H1 (cell line): ENCODE measurements around the gene REM2. TPM values are rescaled to one million over a fixed set of nuclear protein-coding genes. Genes with fewer than 3 reads are reported as not detected.
"Not testable (repeated sequence)": the region's sequence is repeated elsewhere in the genome, so short reads cannot be mapped to it uniquely, and the experiment has no call there.

ENCODE experiments used
- CTCF ChIA-PET: fragments of 300-600 bp; sonication (Branson Sonifier 250); formaldehyde crosslinking; loops from one replicate; lab custom pipeline; 2021; ENCODE audit not compliant: partially characterized antibody; lab: Charles Lee
- POLR2A ChIA-PET: fragments of 300-600 bp; sonication (Branson Sonifier 250); formaldehyde crosslinking; loops from one replicate; lab custom pipeline; 2021; ENCODE audit warnings: inconsistent platforms; ENCODE audit not compliant: partially characterized antibody; lab: Charles Lee
- DNase-seq, 2 experiments: peaks; one replicate each; pipeline versions ENCODE4 v3.0.0 to v3.0.0-alpha.2; 2010 to 2022; ENCODE audit warnings: low spot score in 2 of 2, low read depth in 1 of 2, mixed read lengths in 1 of 2
- FAIRE-seq: peaks from 2 replicates; lab custom pipeline; 2011; peaks lifted over from hg19 to GRCh38; lab: Jason Lieb, UNC
- H2AFZ ChIP-seq: 2 replicates; pipeline ENCODE4 v1.8.1; 2012; ENCODE audit warnings: low read length, inconsistent platforms
- H2AK5ac ChIP-seq: 2 replicates; pipeline ENCODE4 v1.6.1; 2013; ENCODE audit warnings: low read depth, low read length
- H2BK120ac ChIP-seq: replicated peaks from 2 replicates; pipeline ENCODE3; 2013; ENCODE audit warnings: low read depth, low read length, inconsistent platforms
- H2BK12ac ChIP-seq: 2 replicates; pipeline ENCODE4 v1.6.1; 2013; ENCODE audit warnings: low read depth, low read length
- H2BK15ac ChIP-seq: 2 replicates; pipeline ENCODE4 v1.6.1; 2013; ENCODE audit warnings: low read length
- H2BK20ac ChIP-seq: 2 replicates; pipeline ENCODE4 v1.6.1; 2013; ENCODE audit warnings: low read length
- H2BK5ac ChIP-seq: 2 replicates; pipeline ENCODE4 v1.6.1; 2013; ENCODE audit warnings: low read depth, low read length
- H3K14ac ChIP-seq: 2 replicates; pipeline ENCODE4 v1.6.1; 2013; ENCODE audit warnings: inconsistent platforms; ENCODE audit not compliant: insufficient read length
- H3K18ac ChIP-seq: 2 replicates; pipeline ENCODE4 v1.6.1; 2013; ENCODE audit warnings: low read length; ENCODE audit errors: extremely low read depth
- H3K23ac ChIP-seq: 2 replicates; pipeline ENCODE4 v1.6.1; 2013; ENCODE audit warnings: inconsistent platforms; ENCODE audit not compliant: insufficient read length
- H3K23me2 ChIP-seq: 2 replicates; pipeline ENCODE4 v1.6.1; 2013; ENCODE audit warnings: low read depth, low read length
- H3K27ac ChIP-seq: 2 replicates; pipeline ENCODE4 v1.6.1; 2011; ENCODE audit warnings: low read depth, low read length, inconsistent platforms
- H3K27me3 ChIP-seq, 4 experiments: replicated peaks in 1 of 4; 1 replicate in 1 of 4; 2 replicates in 3 of 4; pipeline versions ENCODE4 v1.6.1 to v1.8.1; 2011 to 2013; ENCODE audit warnings: low read length in 3 of 4, mild to moderate bottlenecking in 3 of 4, inconsistent platforms in 2 of 4, mixed read lengths in 2 of 4, moderate library complexity in 1 of 4; ENCODE audit not compliant: control insufficient read depth in 3 of 4, insufficient read depth in 3 of 4; ENCODE audit errors: extremely low read depth in 1 of 4
- H3K36me3 ChIP-seq, 4 experiments: 2 replicates each; pipeline versions ENCODE4 v1.6.1 to v1.8.1; 2011 to 2013; ENCODE audit warnings: mild to moderate bottlenecking in 4 of 4, low read length in 3 of 4, moderate library complexity in 2 of 4, control low read depth in 1 of 4, inconsistent platforms in 1 of 4; ENCODE audit not compliant: insufficient read depth in 4 of 4, control insufficient read depth in 2 of 4
- H3K4ac ChIP-seq: replicated peaks from 2 replicates; pipeline ENCODE3; 2013; ENCODE audit warnings: low read length, low read depth, mixed read lengths, inconsistent platforms; ENCODE audit not compliant: insufficient read length
- H3K4me1 ChIP-seq, 4 experiments: replicated peaks in 1 of 4; 1 replicate in 1 of 4; 2 replicates in 3 of 4; pipeline versions ENCODE4 v1.6.1 to v1.8.1; 2011 to 2013; ENCODE audit warnings: low read length in 3 of 4, inconsistent platforms in 2 of 4, mixed read lengths in 1 of 4; ENCODE audit not compliant: insufficient read depth in 4 of 4, control insufficient read depth in 3 of 4
- H3K4me2 ChIP-seq, 2 experiments: 2 replicates each; pipeline versions ENCODE4 v1.6.1 to v1.8.1; 2011 to 2013; ENCODE audit warnings: low read depth in 2 of 2, low read length in 2 of 2, control low read depth in 1 of 2, inconsistent platforms in 1 of 2, mild to moderate bottlenecking in 1 of 2; ENCODE audit not compliant: insufficient read depth in 1 of 2
- H3K4me3 ChIP-seq, 4 experiments: fragments of 200-600, 300-600 bp in 1 of 4; sonication (generic), shearing (Covaris generic), sonication (Bioruptor Twin) in 1 of 4; 2 replicates each; pipeline versions ENCODE4 v1.5.1 to v1.8.1; 2011 to 2016; ENCODE audit warnings: low read length in 4 of 4, low read depth in 3 of 4, control low read depth in 2 of 4, inconsistent platforms in 2 of 4, mild to moderate bottlenecking in 2 of 4, mixed read lengths in 1 of 4, moderate library complexity in 1 of 4; ENCODE audit not compliant: insufficient read depth in 2 of 4; ENCODE audit errors: extremely low read depth in 1 of 4
- H3K56ac ChIP-seq: replicated peaks from 2 replicates; pipeline ENCODE3; 2013; ENCODE audit warnings: low read depth, mild to moderate bottlenecking, mixed read lengths, low read length, inconsistent platforms; ENCODE audit not compliant: insufficient read length
- H3K79me1 ChIP-seq: 2 replicates; pipeline ENCODE4 v1.6.1; 2013; ENCODE audit warnings: low read depth, low read length, control low read depth
- H3K79me2 ChIP-seq, 2 experiments: 2 replicates each; pipeline versions ENCODE4 v1.6.1 to v1.8.1; 2012 to 2013; ENCODE audit warnings: low read length in 2 of 2, mild to moderate bottlenecking in 2 of 2, inconsistent platforms in 1 of 2; ENCODE audit not compliant: insufficient read depth in 2 of 2, control insufficient read depth in 1 of 2
- H3K9ac ChIP-seq, 4 experiments: replicated peaks in 1 of 4; 1 replicate in 1 of 4; 2 replicates in 3 of 4; pipeline versions ENCODE4 v1.6.1 to v1.8.1; 2011 to 2013; ENCODE audit warnings: low read depth in 3 of 4, low read length in 3 of 4, control low read depth in 2 of 4, mild to moderate bottlenecking in 2 of 4, moderate library complexity in 2 of 4, inconsistent platforms in 1 of 4; ENCODE audit errors: extremely low read depth in 1 of 4
- H3K9me3 ChIP-seq, 2 experiments: 2 replicates each; pipeline versions ENCODE4 v1.6.1 to v1.8.1; 2012 to 2013; ENCODE audit warnings: mild to moderate bottlenecking in 2 of 2, moderate library complexity in 2 of 2, control low read depth in 1 of 2, inconsistent platforms in 1 of 2, low read depth in 1 of 2, low read length in 1 of 2, mixed read lengths in 1 of 2; ENCODE audit not compliant: insufficient read depth in 2 of 2
- H4K20me1 ChIP-seq, 2 experiments: replicated peaks in 1 of 2; 2 replicates each; pipeline versions ENCODE3 to v1.8.1; 2011 to 2013; ENCODE audit warnings: inconsistent platforms in 2 of 2, low read length in 2 of 2, mild to moderate bottlenecking in 1 of 2; ENCODE audit not compliant: insufficient read depth in 2 of 2, control insufficient read depth in 1 of 2
- H4K5ac ChIP-seq: 2 replicates; pipeline ENCODE4 v1.6.1; 2013; ENCODE audit warnings: low read length, low read depth, mixed read lengths, inconsistent platforms; ENCODE audit not compliant: insufficient read length
- H4K8ac ChIP-seq: 2 replicates; pipeline ENCODE4 v1.8.0; 2013; ENCODE audit warnings: mild to moderate bottlenecking, moderate library complexity, low read length, inconsistent platforms; ENCODE audit not compliant: insufficient read depth; ENCODE audit errors: extremely low read depth
- H4K91ac ChIP-seq: replicated peaks from 2 replicates; pipeline ENCODE3; 2013; ENCODE audit warnings: low read length, mixed read lengths, inconsistent platforms; ENCODE audit not compliant: insufficient read length
- ATF2 ChIP-seq: IDR thresholded peaks from 2 replicates; pipeline ENCODE4 v1.6.1; 2012; ENCODE audit warnings: low read length, inconsistent platforms
- CTBP2 ChIP-seq: IDR thresholded peaks from 2 replicates; pipeline ENCODE4 v1.7.0; 2011; ENCODE audit warnings: borderline replicate concordance, mild to moderate bottlenecking, moderate library complexity, mixed read lengths, low read length; ENCODE audit not compliant: insufficient read depth, insufficient read length
- EGR1 ChIP-seq: IDR thresholded peaks from 2 replicates; pipeline ENCODE4 v1.6.1; 2011; ENCODE audit warnings: low read depth, low read length, borderline replicate concordance
- JUN ChIP-seq: IDR thresholded peaks from 2 replicates; pipeline ENCODE4 v1.6.1; 2011; ENCODE audit warnings: low read depth, mild to moderate bottlenecking, improper control_type of control experiment, low read length
- NANOG ChIP-seq: IDR thresholded peaks from 2 replicates; pipeline ENCODE4 v1.6.1; 2011; ENCODE audit warnings: low read length, low read depth, mild to moderate bottlenecking, inconsistent platforms; ENCODE audit not compliant: insufficient read depth, poor library complexity, severe bottlenecking
- SIRT6 ChIP-seq: IDR thresholded peaks from one replicate; pipeline ENCODE4 v1.7.1; 2012; ENCODE audit warnings: low read length, inconsistent platforms
- TEAD4 ChIP-seq: IDR thresholded peaks from 2 replicates; pipeline ENCODE4 v1.6.1; 2012; ENCODE audit warnings: low read depth, low read length, inconsistent platforms, mixed read lengths
- WGBS, 2 experiments: shearing (Covaris generic) in 1 of 2; methylation state at CpG; one replicate each; pipeline versions ENCODE4 v1.1.6 to v1.1.7; 2013 to 2015; ENCODE audit warnings: low lambda C conversion rate in 2 of 2, mixed read lengths in 2 of 2, inconsistent platforms in 1 of 2, low coverage in 1 of 2, missing lambda C conversion rate in 1 of 2; ENCODE audit not compliant: insufficient replicate concordance in 2 of 2, insufficient coverage in 1 of 2, insufficient read length in 1 of 2; ENCODE audit errors: extremely low coverage in 1 of 2, missing lambda C conversion rate in 1 of 2; 5-methylcytosine and 5-hydroxymethylcytosine counted together
- polyA plus RNA-seq, 7 experiments: library from polyadenylated mRNA; depleted of rRNA in 3 of 7; stranded (reverse) in 5 of 7; unstranded in 2 of 7; fragments of >200 nt in 5 of 7; fragments of 200-250 nt in 2 of 7; gene quantifications; 1 replicate in 5 of 7; 2 replicates in 1 of 7; 4 replicates in 1 of 7; pipeline versions ENCODE4 v1.2.1 to v1.2.3, GENCODE V29; 2011 to 2013; ENCODE audit warnings: missing spikeins in 2 of 7, mixed read lengths in 2 of 7
- total RNA-seq: library from RNA; stranded (reverse); fragmentation: NEBNext Ultra II Directional; extraction: Animal tissue kit (Norgen Biotek cat#: 25700); gene quantifications from 2 replicates; pipeline ENCODE4 v1.2.1, GENCODE V29; 2021

Gene REM2
- total and polyA plus RNA-seq, 2 of the 8 experiments (the other 6 are each of a cell fraction or from before 2014, with no cell fraction given): 1.00 to 1.1 TPM

DNA sequence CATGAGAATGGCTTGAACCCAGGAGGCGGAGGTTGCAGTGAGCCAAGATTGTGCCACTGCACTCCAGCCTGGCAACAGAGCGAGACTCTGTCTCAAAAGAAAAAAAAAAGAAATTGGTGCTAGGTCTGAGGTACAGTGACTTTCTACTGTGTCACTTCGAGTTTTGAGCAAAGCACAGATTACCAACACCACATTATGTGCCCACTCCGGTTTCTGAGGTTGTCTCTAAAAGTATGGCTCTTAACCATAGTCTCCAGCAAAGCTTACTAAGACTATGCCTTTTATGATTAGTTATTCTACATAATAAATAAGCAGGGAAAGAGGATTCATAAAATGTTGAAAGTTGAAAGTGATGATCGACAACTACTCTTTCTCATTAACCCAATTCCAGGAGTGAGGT is 27.9 kb downstream of the REM2 start (continued):
- no peak for TF ChIP-seq SIRT6
- no peak for TF ChIP-seq EGR1
- no peak for TF ChIP-seq TEAD4
- TF ChIP-seq JUN: no peak
- no peak for TF ChIP-seq ATF2
- TF ChIP-seq NANOG: no peak
- TF ChIP-seq CTBP2: no peak

DNA sequence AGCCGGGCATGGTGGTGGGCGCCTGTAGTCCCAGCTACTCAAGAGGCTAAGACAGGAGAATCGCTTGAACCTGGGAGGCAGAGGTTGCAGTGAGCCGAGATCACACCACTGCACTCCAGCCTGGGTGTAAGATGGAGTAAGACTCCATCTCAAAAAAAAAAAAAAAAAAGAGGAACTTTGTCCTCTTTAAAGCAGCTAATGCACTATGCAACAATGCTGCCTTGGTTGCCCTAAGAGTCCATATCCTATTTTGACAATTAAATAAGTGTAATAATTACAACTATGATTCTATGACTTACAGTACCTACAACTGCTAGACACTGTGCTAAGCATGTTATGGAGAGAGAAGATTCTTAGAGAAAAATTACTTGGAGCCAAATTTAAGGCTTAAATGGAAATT is 31.8 kb downstream of the REM2 start:
- H3K79me2 ChIP-seq: peaks cover 2 to 31% of the 10 kb centered on the region in 2 experiments; a peak in 2 of 4 replicates
- not testable (repeated sequence) for H2BK20ac ChIP-seq, H3K27me3 ChIP-seq, H3K4me2 ChIP-seq, H4K20me1 ChIP-seq, H3K27ac ChIP-seq, H3K56ac ChIP-seq, H3K79me1 ChIP-seq, H2BK12ac ChIP-seq, H3K9ac ChIP-seq, H2AFZ ChIP-seq, H3K23ac ChIP-seq, H3K4ac ChIP-seq, H2BK120ac ChIP-seq, H3K4me1 ChIP-seq, H4K8ac ChIP-seq, H3K36me3 ChIP-seq, H3K23me2 ChIP-seq, DNase-seq, H2AK5ac ChIP-seq, FAIRE-seq, H3K18ac ChIP-seq, H4K91ac ChIP-seq, H4K5ac ChIP-seq, H2BK15ac ChIP-seq, H3K4me3 ChIP-seq, H2BK5ac ChIP-seq, H3K14ac ChIP-seq, H3K9me3 ChIP-seq
- ChIA-PET CTCF (interaction anchor here (1.0 to 5.0 kb wide), 2 partner anchors 14 to 19 kb away, joined by 3 to 40 read pairs; no protein-coding TSS in a partner anchor), POLR2A (interaction anchor here (1.0 to 2.4 kb wide), 3 partner anchors 13 to 93 kb away, joined by 3 to 7 read pairs (median 3); no protein-coding TSS in a partner anchor)
- 100% methylated on average over 2 of the region's 4 CpGs; no CpG with 5 or more reads in 1 of the 2 experiments for WGBS, 2 experiments
